H1 (cell line): ENCODE measurements around the gene SSTR4. TPM values are rescaled to one million over a fixed set of nuclear protein-coding genes. Genes with fewer than 3 reads are reported as not detected.

Source experiments
- BRCA1 ChIP-seq: IDR thresholded peaks from 2 replicates; pipeline ENCODE4 v1.6.1; 2012; ENCODE audit warnings: low read depth, low read length, improper control_type of control experiment
- EGR1 ChIP-seq: IDR thresholded peaks from 2 replicates; pipeline ENCODE4 v1.6.1; 2011; ENCODE audit warnings: low read depth, low read length, borderline replicate concordance
- GABPA ChIP-seq: IDR thresholded peaks from 2 replicates; pipeline ENCODE4 v1.6.1; 2011; ENCODE audit warnings: mild to moderate bottlenecking, low read length, moderate library complexity, borderline replicate concordance; ENCODE audit not compliant: insufficient read depth
- HDAC6 ChIP-seq: IDR thresholded peaks from one replicate; pipeline ENCODE4 v1.7.1; 2012; ENCODE audit warnings: low read depth, mild to moderate bottlenecking, inconsistent platforms, low read length, moderate library complexity
- NANOG ChIP-seq: IDR thresholded peaks from 2 replicates; pipeline ENCODE4 v1.6.1; 2011; ENCODE audit warnings: low read length, low read depth, mild to moderate bottlenecking, inconsistent platforms; ENCODE audit not compliant: insufficient read depth, poor library complexity, severe bottlenecking
- NRF1 ChIP-seq: IDR thresholded peaks from 2 replicates; pipeline ENCODE4 v1.6.1; 2011; ENCODE audit warnings: mild to moderate bottlenecking, low read depth, low read length, improper control_type of control experiment
- PHF8 ChIP-seq: fragments of 200-600 bp; sonication (generic); conservative IDR thresholded peaks from 2 replicates; pipeline ENCODE4 v1.7.1; 2012; ENCODE audit warnings: low read depth, mild to moderate bottlenecking, inconsistent platforms, low read length, moderate library complexity
- RNF2 ChIP-seq: fragments of 200-900, 300-1000 bp; sonication (generic); IDR thresholded peaks from 2 replicates; pipeline ENCODE4 v1.7.1; 2016; ENCODE audit warnings: borderline replicate concordance, low read depth, mild to moderate bottlenecking, antibody characterized with exemption, low read length; ENCODE audit not compliant: poor library complexity, severe bottlenecking; ENCODE audit errors: missing control alignments
- SP1 ChIP-seq: IDR thresholded peaks from 2 replicates; pipeline ENCODE4 v1.6.1; 2011; ENCODE audit warnings: low read depth, low read length
- SP4 ChIP-seq: IDR thresholded peaks from 2 replicates; pipeline ENCODE4 v1.6.1; 2012; ENCODE audit warnings: low read length, inconsistent platforms
- polyA plus RNA-seq, 7 experiments: library from polyadenylated mRNA; depleted of rRNA in 3 of 7; stranded (reverse) in 5 of 7; unstranded in 2 of 7; fragments of >200 nt in 5 of 7; fragments of 200-250 nt in 2 of 7; gene quantifications; 1 replicate in 5 of 7; 2 replicates in 1 of 7; 4 replicates in 1 of 7; pipeline versions ENCODE4 v1.2.1 to v1.2.3, GENCODE V29; 2011 to 2013; ENCODE audit warnings: missing spikeins in 2 of 7, mixed read lengths in 2 of 7
- total RNA-seq: library from RNA; stranded (reverse); fragmentation: NEBNext Ultra II Directional; extraction: Animal tissue kit (Norgen Biotek cat#: 25700); gene quantifications from 2 replicates; pipeline ENCODE4 v1.2.1, GENCODE V29; 2021
- TF ChIP-seq, protein P1 (sequence below): fragments of 300-600 bp; sonication (generic); IDR thresholded peaks from 2 replicates; pipeline ENCODE4 v1.7.1; 2012; ENCODE audit warnings: low read length, moderate library complexity, mild to moderate bottlenecking, inconsistent platforms; ENCODE audit not compliant: insufficient replicate concordance
- TF ChIP-seq, protein P2 (sequence below): IDR thresholded peaks from 2 replicates; pipeline ENCODE4 v1.6.1; 2012; ENCODE audit warnings: inconsistent platforms

SSTR4 gene
- total and polyA plus RNA-seq, 2 of the 8 experiments (the other 6 are each of a cell fraction or from before 2014, with no cell fraction given), result 0.05 TPM; not detected in 1

DNA sequence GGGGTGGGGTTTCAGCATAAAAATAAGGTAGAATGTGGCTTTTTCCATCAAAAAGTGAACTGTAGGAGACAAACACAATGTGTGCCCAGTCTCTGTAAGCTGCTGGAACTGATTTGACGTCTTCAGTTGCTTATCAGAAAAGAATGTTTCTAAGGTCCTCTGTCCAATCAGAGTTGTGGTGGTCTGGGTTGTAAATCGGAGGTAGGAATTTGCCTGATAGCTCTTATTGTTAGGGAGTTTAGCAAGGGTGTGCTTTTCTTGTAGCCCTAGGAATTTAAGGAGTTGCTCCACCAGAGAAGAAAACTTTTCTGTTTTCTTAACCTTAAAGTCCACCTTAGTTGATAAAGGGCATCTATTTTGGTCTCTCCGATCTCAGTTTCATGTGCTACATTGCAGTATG, 10.4 kb upstream of the SSTR4 start (continued):
- TF ChIP-seq, protein P1, sequence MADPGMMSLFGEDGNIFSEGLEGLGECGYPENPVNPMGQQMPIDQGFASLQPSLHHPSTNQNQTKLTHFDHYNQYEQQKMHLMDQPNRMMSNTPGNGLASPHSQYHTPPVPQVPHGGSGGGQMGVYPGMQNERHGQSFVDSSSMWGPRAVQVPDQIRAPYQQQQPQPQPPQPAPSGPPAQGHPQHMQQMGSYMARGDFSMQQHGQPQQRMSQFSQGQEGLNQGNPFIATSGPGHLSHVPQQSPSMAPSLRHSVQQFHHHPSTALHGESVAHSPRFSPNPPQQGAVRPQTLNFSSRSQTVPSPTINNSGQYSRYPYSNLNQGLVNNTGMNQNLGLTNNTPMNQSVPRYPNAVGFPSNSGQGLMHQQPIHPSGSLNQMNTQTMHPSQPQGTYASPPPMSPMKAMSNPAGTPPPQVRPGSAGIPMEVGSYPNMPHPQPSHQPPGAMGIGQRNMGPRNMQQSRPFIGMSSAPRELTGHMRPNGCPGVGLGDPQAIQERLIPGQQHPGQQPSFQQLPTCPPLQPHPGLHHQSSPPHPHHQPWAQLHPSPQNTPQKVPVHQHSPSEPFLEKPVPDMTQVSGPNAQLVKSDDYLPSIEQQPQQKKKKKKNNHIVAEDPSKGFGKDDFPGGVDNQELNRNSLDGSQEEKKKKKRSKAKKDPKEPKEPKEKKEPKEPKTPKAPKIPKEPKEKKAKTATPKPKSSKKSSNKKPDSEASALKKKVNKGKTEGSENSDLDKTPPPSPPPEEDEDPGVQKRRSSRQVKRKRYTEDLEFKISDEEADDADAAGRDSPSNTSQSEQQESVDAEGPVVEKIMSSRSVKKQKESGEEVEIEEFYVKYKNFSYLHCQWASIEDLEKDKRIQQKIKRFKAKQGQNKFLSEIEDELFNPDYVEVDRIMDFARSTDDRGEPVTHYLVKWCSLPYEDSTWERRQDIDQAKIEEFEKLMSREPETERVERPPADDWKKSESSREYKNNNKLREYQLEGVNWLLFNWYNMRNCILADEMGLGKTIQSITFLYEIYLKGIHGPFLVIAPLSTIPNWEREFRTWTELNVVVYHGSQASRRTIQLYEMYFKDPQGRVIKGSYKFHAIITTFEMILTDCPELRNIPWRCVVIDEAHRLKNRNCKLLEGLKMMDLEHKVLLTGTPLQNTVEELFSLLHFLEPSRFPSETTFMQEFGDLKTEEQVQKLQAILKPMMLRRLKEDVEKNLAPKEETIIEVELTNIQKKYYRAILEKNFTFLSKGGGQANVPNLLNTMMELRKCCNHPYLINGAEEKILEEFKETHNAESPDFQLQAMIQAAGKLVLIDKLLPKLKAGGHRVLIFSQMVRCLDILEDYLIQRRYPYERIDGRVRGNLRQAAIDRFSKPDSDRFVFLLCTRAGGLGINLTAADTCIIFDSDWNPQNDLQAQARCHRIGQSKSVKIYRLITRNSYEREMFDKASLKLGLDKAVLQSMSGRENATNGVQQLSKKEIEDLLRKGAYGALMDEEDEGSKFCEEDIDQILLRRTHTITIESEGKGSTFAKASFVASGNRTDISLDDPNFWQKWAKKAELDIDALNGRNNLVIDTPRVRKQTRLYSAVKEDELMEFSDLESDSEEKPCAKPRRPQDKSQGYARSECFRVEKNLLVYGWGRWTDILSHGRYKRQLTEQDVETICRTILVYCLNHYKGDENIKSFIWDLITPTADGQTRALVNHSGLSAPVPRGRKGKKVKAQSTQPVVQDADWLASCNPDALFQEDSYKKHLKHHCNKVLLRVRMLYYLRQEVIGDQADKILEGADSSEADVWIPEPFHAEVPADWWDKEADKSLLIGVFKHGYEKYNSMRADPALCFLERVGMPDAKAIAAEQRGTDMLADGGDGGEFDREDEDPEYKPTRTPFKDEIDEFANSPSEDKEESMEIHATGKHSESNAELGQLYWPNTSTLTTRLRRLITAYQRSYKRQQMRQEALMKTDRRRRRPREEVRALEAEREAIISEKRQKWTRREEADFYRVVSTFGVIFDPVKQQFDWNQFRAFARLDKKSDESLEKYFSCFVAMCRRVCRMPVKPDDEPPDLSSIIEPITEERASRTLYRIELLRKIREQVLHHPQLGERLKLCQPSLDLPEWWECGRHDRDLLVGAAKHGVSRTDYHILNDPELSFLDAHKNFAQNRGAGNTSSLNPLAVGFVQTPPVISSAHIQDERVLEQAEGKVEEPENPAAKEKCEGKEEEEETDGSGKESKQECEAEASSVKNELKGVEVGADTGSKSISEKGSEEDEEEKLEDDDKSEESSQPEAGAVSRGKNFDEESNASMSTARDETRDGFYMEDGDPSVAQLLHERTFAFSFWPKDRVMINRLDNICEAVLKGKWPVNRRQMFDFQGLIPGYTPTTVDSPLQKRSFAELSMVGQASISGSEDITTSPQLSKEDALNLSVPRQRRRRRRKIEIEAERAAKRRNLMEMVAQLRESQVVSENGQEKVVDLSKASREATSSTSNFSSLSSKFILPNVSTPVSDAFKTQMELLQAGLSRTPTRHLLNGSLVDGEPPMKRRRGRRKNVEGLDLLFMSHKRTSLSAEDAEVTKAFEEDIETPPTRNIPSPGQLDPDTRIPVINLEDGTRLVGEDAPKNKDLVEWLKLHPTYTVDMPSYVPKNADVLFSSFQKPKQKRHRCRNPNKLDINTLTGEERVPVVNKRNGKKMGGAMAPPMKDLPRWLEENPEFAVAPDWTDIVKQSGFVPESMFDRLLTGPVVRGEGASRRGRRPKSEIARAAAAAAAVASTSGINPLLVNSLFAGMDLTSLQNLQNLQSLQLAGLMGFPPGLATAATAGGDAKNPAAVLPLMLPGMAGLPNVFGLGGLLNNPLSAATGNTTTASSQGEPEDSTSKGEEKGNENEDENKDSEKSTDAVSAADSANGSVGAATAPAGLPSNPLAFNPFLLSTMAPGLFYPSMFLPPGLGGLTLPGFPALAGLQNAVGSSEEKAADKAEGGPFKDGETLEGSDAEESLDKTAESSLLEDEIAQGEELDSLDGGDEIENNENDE, result no peak
- TF ChIP-seq NANOG (no peak), GABPA (no peak), SP4 (no peak), PHF8 (no peak), HDAC6 (no peak), NRF1 (no peak), SP1 (no peak), BRCA1 (no peak), RNF2 (no peak), EGR1 (no peak)
- TF ChIP-seq, protein P2, sequence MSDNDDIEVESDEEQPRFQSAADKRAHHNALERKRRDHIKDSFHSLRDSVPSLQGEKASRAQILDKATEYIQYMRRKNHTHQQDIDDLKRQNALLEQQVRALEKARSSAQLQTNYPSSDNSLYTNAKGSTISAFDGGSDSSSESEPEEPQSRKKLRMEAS, result no peak
